ENCODE data around the gene MDFIC2.
A peak's percentile ranks its signal among the peaks of the same experiment; 100 is the strongest.
"Not testable (repeated sequence)": the region's sequence is repeated elsewhere in the genome, so short reads cannot be mapped to it uniquely, and the experiment has no call there.

Gene MDFIC2

DNA sequence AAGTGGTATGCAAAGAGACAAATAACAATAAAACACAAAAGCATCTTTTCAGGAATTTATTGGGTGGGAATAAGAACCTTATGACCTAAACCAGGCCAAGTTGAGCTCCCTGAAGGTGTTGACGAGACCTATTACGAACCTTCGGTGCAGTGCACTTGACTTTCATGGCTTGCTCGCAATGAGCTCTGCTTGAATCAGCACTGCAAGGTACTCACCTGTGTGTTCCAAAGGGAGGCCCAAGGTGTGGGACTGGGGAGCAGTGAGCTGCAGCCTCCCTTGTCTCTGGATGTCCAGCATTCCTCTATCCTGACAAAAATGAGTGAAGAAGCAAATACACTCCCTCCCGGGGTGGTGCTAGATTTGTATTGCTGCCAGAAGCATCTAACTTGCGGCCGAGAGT, at the start of gene MDFIC2:
Gene MDFIC2, minus strand, starts transcription at position 303 of the 400 bp plus-strand sequence. CDS start 665 bp downstream, outside the sequence.
- no peak for DNase-seq (ENCODE audit: low spot score)

GRCh38 chr3:70360979-70361760, 48.7 kb upstream of the MDFIC2 start:
- DNase-seq (ENCODE audit: low spot score), result no peak

- DNase-seq (ENCODE audit: low spot score), result no peak
Observed at GRCh38 chr3:70359711-70360110, 47.3 kb upstream of the MDFIC2 start.

- peak; percentile 73 for DNase-seq (ENCODE audit: low spot score)
Observed at GRCh38 chr3:70358978-70359580, 46.6 kb upstream of the MDFIC2 start.

DNA sequence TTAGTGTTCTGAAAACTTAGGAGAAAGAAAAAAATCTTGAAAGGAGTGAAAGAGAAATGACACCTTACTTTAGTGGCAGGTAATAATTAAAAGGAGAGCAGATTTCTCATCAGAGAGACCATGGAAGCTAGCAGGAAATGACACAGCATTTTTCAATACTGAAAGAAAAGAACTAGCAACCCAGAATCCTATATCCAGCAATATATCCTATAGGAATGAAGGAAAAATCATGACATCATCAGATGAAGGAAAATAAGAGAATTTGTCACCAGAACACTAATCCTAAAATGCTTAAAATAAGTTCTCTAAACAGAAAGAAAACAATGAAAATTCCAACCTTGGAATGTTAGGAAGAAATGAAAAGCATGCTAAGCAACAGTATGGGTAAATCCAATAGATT, 39.8 kb upstream of the MDFIC2 start:
- DNase-seq (ENCODE audit: low spot score), result no peak

- DNase-seq (ENCODE audit: low spot score), result no peak
Observed at GRCh38 chr3:70342149-70342548, 29.7 kb upstream of the MDFIC2 start.

DNA sequence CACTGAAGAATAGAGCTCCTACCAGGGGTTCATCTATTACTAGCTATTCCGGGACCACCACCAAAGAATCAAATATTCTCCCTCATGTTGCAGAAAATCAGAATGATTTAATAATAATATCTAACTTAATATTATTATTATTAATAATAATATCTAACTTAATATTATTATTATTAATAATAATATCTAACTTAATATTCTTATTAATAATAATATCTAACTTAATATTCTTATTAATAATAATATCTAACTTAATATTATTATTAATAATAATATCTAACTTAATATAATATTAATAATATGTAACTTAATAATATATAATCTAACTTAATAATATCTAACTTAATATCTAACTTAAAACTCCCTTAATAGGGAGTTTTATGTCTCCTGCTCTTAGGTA, 24.4 kb upstream of the MDFIC2 start:
- DNase-seq (ENCODE audit: low spot score), result not testable (repeated sequence)

DNA sequence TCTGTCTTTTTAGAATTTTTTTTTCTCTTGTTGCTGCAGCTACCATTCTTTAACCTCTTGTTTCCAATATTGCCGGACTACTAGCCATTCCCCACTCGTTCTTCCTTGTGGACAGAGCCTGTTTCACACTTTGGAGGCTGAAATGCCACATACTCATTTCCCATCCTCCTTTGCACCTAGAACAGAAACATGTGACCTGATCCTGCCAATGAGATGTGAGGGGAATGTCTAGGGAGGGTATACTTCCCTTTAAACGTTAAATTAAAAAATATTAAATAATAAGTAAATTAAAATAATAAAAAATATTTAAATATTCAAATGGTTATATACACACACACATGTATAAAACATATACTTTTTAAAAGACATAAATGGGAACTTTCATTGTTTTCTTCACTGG, 20.6 kb upstream of the MDFIC2 start:
- no peak for DNase-seq (ENCODE audit: low spot score)

GRCh38 chr3:70315021-70315420, 2.6 kb upstream of the MDFIC2 start:
- no peak for DNase-seq (ENCODE audit: low spot score)

GRCh38 chr3:70310809-70311208, 1.6 kb downstream of the MDFIC2 start:
- DNase-seq (ENCODE audit: low spot score), result no peak

DNA sequence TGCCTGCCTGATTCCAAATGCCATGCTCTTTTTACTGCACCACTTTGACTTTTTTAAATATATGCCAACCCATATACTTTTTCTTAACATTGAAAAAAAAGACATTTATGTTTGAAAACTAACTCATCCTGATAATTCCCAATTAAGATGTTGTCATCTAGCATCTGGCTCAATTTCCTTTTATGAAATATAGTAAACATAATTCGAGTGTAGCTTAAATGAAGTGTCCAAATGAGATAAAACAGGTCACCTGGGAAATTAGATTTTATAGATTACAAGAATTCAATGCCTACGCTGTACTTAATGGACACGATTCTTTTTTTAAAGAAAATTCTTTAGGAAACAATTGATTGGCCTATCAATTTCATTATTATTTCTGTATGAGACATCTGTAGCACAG, 2.8 kb downstream of the MDFIC2 start:
- DNase-seq (ENCODE audit: low spot score), result no peak

DNA sequence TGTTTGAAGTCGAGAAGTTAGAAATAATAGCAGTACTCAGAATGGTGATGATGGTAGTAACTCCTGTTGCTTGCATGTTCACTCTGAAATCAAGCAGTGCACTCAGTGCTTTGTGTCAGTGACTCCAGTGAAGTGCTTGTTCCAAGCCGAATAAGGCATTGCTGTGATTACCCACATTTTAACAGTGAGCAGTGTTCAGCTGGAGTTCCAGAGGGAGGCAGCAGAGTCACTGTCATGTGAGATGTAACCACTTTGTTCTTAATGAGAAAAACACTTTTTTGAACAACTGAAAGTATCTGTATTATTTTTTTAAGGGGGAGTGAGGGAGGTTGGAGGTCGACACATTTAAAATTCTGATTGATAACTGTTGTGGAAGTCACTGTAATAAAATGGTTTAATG, 3.7 kb downstream of the MDFIC2 start:
- DNase-seq (ENCODE audit: low spot score), result peak; percentile 78

- DNase-seq (ENCODE audit: low spot score), result no peak
Observed at GRCh38 chr3:70306736-70307135, 5.7 kb downstream of the MDFIC2 start.

DNA sequence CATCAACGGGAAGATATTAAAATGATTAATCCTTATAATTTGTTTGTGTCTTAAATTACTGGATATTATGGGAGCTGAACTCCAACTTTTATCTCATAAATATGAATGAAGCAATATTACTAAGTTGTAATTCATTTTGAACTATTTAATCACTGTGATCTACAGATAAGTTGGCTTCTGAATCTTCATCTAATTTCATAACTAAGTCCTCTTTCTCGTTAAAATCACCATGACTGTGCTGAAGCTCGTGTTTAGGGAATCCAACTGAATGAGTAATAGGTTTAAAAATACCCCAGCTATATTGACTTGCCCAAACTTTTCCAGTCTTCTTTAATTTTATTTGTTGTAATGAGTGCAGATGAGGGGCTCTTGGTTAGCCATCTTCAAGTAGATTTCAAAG, 14.1 kb downstream of the MDFIC2 start:
- no peak for DNase-seq (ENCODE audit: low spot score)

- DNase-seq (ENCODE audit: low spot score), result no peak
Observed at GRCh38 chr3:70291097-70291482, 21.3 kb downstream of the MDFIC2 start.

GRCh38 chr3:70290431-70291096, 21.9 kb downstream of the MDFIC2 start:
- not testable (repeated sequence) for DNase-seq (ENCODE audit: low spot score)

GRCh38 chr3:70281663-70282062, 30.8 kb downstream of the MDFIC2 start:
- DNase-seq (ENCODE audit: low spot score), result no peak

DNA sequence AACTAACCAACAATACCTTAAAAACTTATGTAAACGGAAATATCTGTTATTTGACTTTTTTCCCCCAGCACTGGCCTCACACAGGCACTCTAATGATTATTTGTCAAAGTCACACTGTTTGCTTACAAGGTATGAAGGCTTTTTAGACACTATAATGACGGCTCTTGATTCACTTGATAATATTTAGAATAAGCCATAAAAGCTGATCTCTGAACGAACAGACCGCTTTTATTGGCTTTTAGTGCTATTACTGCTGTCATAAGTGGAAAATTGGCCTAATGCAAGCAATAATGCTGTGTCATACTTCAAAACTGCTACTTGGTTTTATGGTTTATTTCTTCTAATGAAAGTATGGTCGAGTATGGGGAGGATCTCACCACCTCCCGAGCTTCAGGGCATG, 35.1 kb downstream of the MDFIC2 start:
- DNase-seq (ENCODE audit: low spot score), result no peak

DNA sequence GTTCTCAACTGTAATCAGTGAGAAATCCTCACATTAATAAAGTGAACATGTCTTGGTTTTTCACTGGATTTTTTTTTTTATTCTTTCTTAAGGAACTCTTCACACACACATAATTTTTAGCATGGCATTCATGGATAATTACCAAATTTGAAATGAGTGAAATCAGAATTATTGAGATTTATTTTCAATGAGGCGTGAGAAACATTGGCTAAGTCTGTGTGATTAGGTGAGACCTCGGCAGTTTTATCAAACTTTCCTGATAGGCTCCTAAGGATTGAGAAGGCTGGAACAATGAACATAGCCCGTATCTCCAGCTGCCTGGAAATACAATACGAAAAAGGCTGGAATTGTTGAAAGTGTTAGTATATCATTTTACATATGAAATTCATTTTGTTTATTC, 35.5 kb downstream of the MDFIC2 start:
- no peak for DNase-seq (ENCODE audit: low spot score)

DNA sequence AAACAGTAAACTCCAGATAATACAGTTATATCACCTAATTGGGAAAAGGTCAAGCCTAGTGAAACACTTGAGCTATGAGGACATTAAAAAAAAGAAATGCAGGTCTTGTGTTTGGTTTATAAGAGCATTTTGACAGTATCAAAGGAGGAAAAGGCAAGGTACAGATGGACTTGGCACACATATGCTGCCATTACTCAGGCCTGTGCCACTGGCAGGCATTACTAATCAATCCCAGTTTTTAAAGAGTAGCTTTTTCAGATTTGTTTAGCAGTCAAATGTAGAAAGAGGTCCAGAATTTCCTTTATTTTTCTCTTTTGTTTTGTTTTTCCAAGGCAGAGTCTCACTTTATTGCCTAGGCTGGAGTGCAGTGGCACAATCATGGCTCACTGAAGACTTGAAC, 38.9 kb downstream of the MDFIC2 start:
- no peak for DNase-seq (ENCODE audit: low spot score)

- no peak for DNase-seq (ENCODE audit: low spot score)
Observed at GRCh38 chr3:70272798-70273197, 39.6 kb downstream of the MDFIC2 start.

GRCh38 chr3:70264122-70264780, 48.2 kb downstream of the MDFIC2 start:
- DNase-seq (ENCODE audit: low spot score), result no peak

- no peak for DNase-seq (ENCODE audit: low spot score)
Observed at GRCh38 chr3:70261283-70261682, 51.2 kb downstream of the MDFIC2 start.
